Skin of body (tissue), 2 donors: Measurements from ENCODE around the gene GAL3ST3. TPM values are rescaled to one million over a fixed set of nuclear protein-coding genes. Genes with fewer than 3 reads are reported as not detected.
"Not testable (repeated sequence)": the region's sequence is repeated elsewhere in the genome, so short reads cannot be mapped to it uniquely, and the experiment has no call there.

Experiments used
- DNase-seq: peaks from one replicate; lab custom pipeline; 2025; lab: John Stamatoyannopoulos, UW
- total RNA-seq: library from RNA; depleted of rRNA; stranded (reverse); fragments of >200 nt; gene quantifications from one replicate; pipeline ENCODE4 v1.2.3, GENCODE V29; 2014

Gene GAL3ST3
- total RNA-seq, 1 donor from 2014 or later: not detected

- DNase-seq: no peak
Measured at GRCh38 chr11:66013762-66014100, 35.2 kb downstream of the GAL3ST3 start.

- DNase-seq: no peak
Measured at GRCh38 chr11:66012946-66013761, 35.8 kb downstream of the GAL3ST3 start.

GRCh38 chr11:66012371-66012945 lies 36.5 kb downstream of the GAL3ST3 start:
- DNase-seq: no peak

GRCh38 chr11:66011785-66012303 lies 37.1 kb downstream of the GAL3ST3 start, which contains the start of gene CST6:
Gene CST6, plus strand, starts transcription at chr11:66012008. Its CDS starts 37 bp downstream, at chr11:66012045.
- no peak for DNase-seq

DNA sequence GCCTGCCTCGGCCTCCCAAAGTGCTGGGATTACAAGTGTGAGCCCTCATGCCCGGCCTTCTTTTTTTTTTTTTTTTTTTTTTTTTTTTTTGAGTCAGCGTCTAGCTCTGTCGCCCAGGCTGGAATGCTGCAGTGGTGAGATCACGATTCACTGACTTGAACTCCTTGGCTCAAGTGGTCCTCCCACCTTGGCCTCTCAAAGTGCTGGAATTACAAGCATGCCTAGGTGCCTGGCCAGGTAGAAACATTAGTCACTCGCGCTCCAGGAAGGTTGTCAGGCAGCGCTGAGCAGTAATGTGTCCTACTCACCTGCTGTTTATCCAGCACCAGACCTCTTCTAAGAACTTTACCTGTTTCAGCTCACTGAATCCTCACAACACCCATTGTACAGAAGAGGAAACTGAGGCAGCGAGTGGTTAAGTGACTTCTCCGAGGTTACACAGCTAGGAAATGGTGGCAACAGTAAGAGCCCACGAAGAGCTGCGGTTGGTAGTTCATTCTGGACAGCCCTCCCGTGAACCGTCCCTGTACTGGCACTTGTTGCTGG lies 37.6 kb downstream of the GAL3ST3 start:
- no peak for DNase-seq

- DNase-seq: not testable (repeated sequence)
Measured at GRCh38 chr11:66010036-66010435, 38.9 kb downstream of the GAL3ST3 start.

GRCh38 chr11:66008468-66009101 lies 40.4 kb downstream of the GAL3ST3 start:
- no peak for DNase-seq

DNA sequence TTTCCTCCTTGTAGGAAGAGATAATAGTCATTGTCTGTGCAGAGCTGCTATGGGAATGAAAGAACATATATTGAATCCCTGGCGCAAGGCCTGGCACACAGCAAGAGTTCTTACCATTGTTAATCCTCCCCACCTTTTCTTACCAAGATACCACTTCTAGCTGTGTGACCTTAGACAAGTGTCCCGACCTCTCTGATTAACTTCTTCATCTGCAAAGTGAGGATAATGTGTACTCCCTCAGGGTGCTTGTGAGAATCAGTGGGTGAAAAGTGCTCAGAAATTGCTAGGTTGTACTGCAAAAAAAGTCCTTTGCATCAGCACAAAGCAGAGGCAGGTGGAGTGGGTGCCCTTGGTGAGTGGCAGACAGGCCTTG lies 40.9 kb downstream of the GAL3ST3 start:
- no peak for DNase-seq

- no peak for DNase-seq
Measured at GRCh38 chr11:66007201-66007634, 41.7 kb downstream of the GAL3ST3 start.

DNA sequence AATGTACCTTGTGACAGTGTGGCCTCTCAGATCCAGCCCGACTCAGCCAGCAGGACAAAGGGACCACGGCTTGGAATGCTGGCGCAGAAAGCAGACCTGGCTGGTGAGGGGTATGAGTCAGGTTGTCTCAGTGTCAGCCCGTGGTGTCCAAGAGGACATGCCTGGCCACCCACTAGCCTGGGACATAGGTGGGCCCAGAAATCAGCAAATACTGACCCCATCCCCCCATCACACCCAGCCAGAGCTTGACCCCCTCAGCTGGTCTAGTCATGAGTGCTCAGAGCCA lies 42.1 kb downstream of the GAL3ST3 start:
- no peak for DNase-seq

DNA sequence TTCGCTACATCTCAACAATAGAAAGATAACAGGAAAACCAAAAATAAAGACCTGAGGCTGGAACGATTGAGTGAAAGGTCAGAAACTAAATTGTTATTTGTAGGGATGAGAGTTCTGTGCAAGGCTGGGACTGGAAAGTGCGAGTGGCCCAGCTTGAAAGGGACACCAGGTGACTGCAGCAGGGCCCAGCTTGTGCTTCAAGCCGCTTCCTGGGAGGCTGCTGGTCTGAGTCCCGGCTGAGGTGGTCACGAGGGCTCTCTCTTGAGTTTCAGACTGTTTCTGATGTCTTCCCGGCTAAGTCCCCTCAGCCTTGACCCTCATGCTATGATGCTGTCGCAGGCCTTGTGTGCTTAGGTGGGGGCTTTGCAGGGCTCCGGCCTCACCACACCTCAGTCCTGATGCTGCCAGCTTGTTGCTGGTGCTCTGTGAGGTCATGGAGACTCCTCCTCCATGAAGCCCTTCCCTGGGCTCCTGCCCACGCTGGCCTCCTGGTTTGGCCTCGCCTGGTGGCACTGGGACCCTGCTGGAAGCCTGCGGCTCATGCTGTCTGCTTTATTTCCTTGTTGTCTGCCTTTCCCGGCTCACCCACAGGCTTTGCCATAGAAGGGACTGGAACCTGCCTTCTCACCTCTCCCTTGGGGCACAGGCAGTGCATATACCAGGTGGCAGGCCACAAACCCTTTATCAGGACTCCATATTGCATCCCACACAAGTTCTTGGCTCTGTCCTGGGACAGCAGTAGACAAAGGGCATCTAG lies 42.6 kb downstream of the GAL3ST3 start:
- no peak for DNase-seq

- no peak for DNase-seq
Measured at GRCh38 chr11:66004186-66004585, 44.8 kb downstream of the GAL3ST3 start.

DNA sequence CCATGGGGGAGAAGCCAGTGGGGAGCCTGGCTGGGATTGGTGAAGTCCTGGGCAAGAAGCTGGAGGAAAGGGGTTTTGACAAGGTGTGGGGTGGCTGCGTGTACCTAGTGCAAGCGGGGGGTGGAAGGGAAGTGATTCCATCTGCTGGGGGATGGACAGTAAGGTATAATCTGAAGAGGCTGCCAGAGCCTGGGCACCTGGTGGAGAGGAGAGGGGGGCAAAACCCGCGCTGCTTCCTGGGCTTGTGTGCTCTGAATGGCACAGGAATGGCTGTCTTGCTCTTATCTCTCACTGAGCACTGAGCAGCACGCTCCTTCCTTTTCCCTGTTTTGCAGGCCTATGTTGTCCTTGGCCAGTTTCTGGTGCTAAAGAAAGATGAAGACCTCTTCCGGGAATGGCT lies 45.7 kb downstream of the GAL3ST3 start:
- no peak for DNase-seq

DNA sequence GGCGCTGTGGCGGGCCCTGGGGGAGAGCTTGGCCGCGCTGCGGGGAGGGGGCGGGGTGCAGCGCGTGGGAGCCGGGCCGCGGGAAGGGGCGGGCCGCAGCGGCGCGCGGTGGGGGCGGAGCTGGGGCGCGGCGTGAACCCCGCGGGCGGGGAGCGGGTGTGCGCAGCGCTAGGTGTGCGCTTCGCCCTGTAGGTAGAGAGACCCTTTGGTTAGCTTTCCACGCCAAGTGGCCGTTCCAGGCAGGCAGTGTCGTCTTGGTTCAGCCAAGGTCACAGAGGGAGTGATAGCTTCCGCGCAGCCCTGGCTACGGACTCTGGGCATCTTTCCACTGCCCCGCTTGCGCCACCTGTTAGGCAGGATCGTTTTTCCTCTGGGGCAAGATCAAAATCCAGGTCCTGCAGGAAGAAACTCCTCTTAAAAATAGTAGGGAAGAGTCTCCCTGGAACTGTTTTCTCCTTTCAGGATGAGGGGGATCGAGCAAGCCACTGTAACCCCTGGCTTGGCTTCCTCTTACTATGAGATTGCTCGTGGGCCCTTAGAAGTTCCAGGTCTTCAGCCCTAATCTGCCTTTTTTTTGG lies 46.2 kb downstream of the GAL3ST3 start:
- no peak for DNase-seq

GRCh38 chr11:66001942-66002647 lies 46.9 kb downstream of the GAL3ST3 start, which contains the start of the genes BANF1 and EIF1AD:
Gene BANF1, plus strand, starts transcription at chr11:66002503. Its CDS starts 748 bp downstream, at chr11:66003251.
Gene EIF1AD, minus strand, starts transcription at chr11:66002157. Its CDS starts 1,768 bp downstream, at chr11:66000389.
- DNase-seq: peak; percentile 98

DNA sequence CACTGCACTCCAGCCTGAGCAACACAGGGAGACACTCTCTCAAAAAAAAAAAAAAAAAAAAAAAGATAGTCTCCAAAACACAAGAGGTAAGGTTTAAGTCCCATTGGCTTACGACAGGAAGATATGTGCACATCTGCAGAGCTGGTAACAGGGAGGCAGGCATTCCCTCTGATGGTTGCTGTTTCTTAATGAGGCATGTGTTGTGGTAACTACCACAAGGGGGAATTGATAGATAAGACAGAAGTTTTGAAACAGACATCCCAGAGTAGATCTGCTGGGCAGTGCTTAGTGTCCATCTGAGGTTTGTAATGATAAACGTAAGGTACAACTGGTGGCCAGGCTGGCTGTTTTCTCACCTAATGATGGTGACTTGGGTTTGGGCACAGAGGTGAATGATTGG lies 51.7 kb downstream of the GAL3ST3 start:
- no peak for DNase-seq

DNA sequence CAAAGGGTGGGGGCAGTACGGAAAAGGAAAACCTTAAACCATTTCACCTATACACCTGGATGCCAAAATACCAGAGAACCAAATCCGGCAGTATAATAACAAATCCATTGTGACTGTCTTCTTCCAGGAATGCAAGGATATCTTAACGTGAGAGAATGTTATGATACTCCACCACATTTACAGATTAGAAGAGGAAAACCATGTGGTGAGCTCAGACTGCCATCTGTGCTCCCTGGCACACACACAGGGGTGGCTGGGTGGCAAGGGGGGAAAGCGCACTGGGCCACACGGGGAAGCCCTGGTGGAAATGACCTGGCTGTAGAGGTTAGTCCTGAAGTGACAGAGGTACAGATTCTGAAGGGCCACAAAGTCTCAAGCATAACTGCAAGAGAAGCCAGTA lies 56.9 kb downstream of the GAL3ST3 start:
- DNase-seq: no peak
